HG03064 (cell line): ENCODE results near the gene SPDYE2.
"Not testable (repeated sequence)": the region's sequence is repeated elsewhere in the genome, so short reads cannot be mapped to it uniquely, and the experiment has no call there.

Source experiments
- ATAC-seq: cut with Tn5 transposase; IDR thresholded peaks from one replicate; pipeline ENCODE4 v1.9.1; 2021; ENCODE audit warnings: low read depth; ENCODE audit not compliant: unreplicated experiment

The SPDYE2 gene

GRCh38 chr7:102596036-102596435 is 45.0 kb downstream of the SPDYE2 start:
- ATAC-seq = not testable (repeated sequence)

- ATAC-seq = not testable (repeated sequence)
These were observed 48.7 kb downstream of the SPDYE2 start for GRCh38 chr7:102599699-102600098.

- not testable (repeated sequence) for ATAC-seq
These were observed 51.3 kb downstream of the SPDYE2 start for GRCh38 chr7:102602317-102602716.

GRCh38 chr7:102604431-102605145 is 53.6 kb downstream of the SPDYE2 start:
- ATAC-seq = not testable (repeated sequence)

GRCh38 chr7:102606848-102607247 is 55.8 kb downstream of the SPDYE2 start:
- not testable (repeated sequence) for ATAC-seq

- not testable (repeated sequence) for ATAC-seq
These were observed 58.7 kb downstream of the SPDYE2 start for GRCh38 chr7:102609734-102610133.

- ATAC-seq = not testable (repeated sequence)
These were observed 59.4 kb downstream of the SPDYE2 start for GRCh38 chr7:102610441-102610840.

- ATAC-seq = peak; percentile 39
These were observed 60.1 kb downstream of the SPDYE2 start for GRCh38 chr7:102611013-102611674.

- ATAC-seq = not testable (repeated sequence)
These were observed 60.8 kb downstream of the SPDYE2 start for GRCh38 chr7:102611675-102612325.
